AG08395 (cell line): ENCODE results near the gene GPR3.
A peak's percentile ranks its signal among the peaks of the same experiment; 100 is the strongest.
"Not testable (repeated sequence)": the region's sequence is repeated elsewhere in the genome, so short reads cannot be mapped to it uniquely, and the experiment has no call there.

ENCODE experiments used
- DNase-seq: peaks from one replicate; pipeline ENCODE4 v3.0.0; 2012; ENCODE audit warnings: mixed read lengths, low spot score

The GPR3 gene

GRCh38 chr1:27428316-27429028 lies 36.0 kb downstream of the GPR3 start:
- no peak for DNase-seq

- no peak for DNase-seq
Measured at GRCh38 chr1:27429029-27429425, 36.6 kb downstream of the GPR3 start.

GRCh38 chr1:27430903-27431600 lies 38.6 kb downstream of the GPR3 start:
- no peak for DNase-seq

- DNase-seq, result no peak
Measured at GRCh38 chr1:27431601-27431940, 39.1 kb downstream of the GPR3 start.

GRCh38 chr1:27432725-27433124 lies 40.3 kb downstream of the GPR3 start:
- DNase-seq, result not testable (repeated sequence)

- DNase-seq, result no peak
Measured at GRCh38 chr1:27433706-27434105, 41.3 kb downstream of the GPR3 start.

GRCh38 chr1:27435566-27436203 lies 43.3 kb downstream of the GPR3 start:
- no peak for DNase-seq

- peak; percentile 73 for DNase-seq
Measured at GRCh38 chr1:27436204-27437159, 44.1 kb downstream of the GPR3 start.

- DNase-seq, result no peak
Measured at GRCh38 chr1:27438621-27439061, 46.2 kb downstream of the GPR3 start.

- no peak for DNase-seq
Measured at GRCh38 chr1:27439150-27439549, 46.7 kb downstream of the GPR3 start.

- DNase-seq, result no peak
Measured at GRCh38 chr1:27444632-27445031, 52.2 kb downstream of the GPR3 start.
